Aorta (tissue), 5 donors: ENCODE results near the gene LY9. TPM values are rescaled to one million over a fixed set of nuclear protein-coding genes. Genes with fewer than 3 reads are reported as not detected.

Source experiments
- ATAC-seq: fragments of 200-7000 bp; cut with Tn5 transposase; one replicate; pipeline ENCODE4 v1.9.1; 2022; ENCODE audit warnings: moderate library complexity; ENCODE audit not compliant: low FRiP score
- DNase-seq, 2 donors: peaks; one replicate each; pipeline ENCODE4 v3.0.0-alpha.2; 2020
- H3K27ac ChIP-seq, 2 donors: one replicate each; pipeline ENCODE4 v1.5.1; 2013; ENCODE audit warnings: low read length in 2 of 2, mild to moderate bottlenecking in 2 of 2, moderate library complexity in 2 of 2, control low read depth in 1 of 2, inconsistent platforms in 1 of 2, low read depth in 1 of 2
- H3K27me3 ChIP-seq, 2 donors: one replicate each; pipeline ENCODE4 v1.6.1; 2013; ENCODE audit warnings: control low read depth in 1 of 2, low read length in 1 of 2, mild to moderate bottlenecking in 1 of 2, moderate library complexity in 1 of 2; ENCODE audit not compliant: insufficient read depth in 2 of 2, control insufficient read depth in 1 of 2
- H3K36me3 ChIP-seq, 2 donors: one replicate each; pipeline ENCODE4 v1.6.1; 2013; ENCODE audit warnings: control low read depth in 1 of 2, low read length in 1 of 2, mild to moderate bottlenecking in 1 of 2; ENCODE audit not compliant: insufficient read depth in 2 of 2, control insufficient read depth in 1 of 2
- H3K4me1 ChIP-seq, 2 donors: one replicate each; pipeline ENCODE4 v1.6.1; 2013; ENCODE audit warnings: low read length in 2 of 2, control low read depth in 1 of 2, mild to moderate bottlenecking in 1 of 2, moderate library complexity in 1 of 2; ENCODE audit not compliant: insufficient read depth in 2 of 2, control insufficient read depth in 1 of 2
- H3K4me3 ChIP-seq, 2 donors: one replicate each; pipeline ENCODE4 v1.5.1; 2013; ENCODE audit warnings: low read length in 2 of 2, control low read depth in 1 of 2, mild to moderate bottlenecking in 1 of 2
- H3K9me3 ChIP-seq: one replicate; pipeline ENCODE4 v1.6.1; 2013; ENCODE audit warnings: mild to moderate bottlenecking, low read length; ENCODE audit not compliant: control insufficient read depth
- WGBS, 2 donors: extraction: QIAGEN DNeasy Blood & Tissue Kit; methylation state at CpG; one replicate each; pipeline ENCODE4 v1.1.7; 2013; 5-methylcytosine and 5-hydroxymethylcytosine counted together
- intact Hi-C, 2 donors: fragments of 100-400 bp; cut with DNase I; formaldehyde crosslinking; loops; one replicate each; pipeline versions ENCODE4 v1.14.2 to v1.15.0; 2022
- polyA plus RNA-seq, 2 donors: library from polyadenylated mRNA; stranded (reverse); fragments of 200-250 nt; gene quantifications; one replicate each; pipeline ENCODE4 v1.2.3, GENCODE V29; 2013
- total RNA-seq, 2 donors: library from RNA; stranded (reverse); fragmentation: NEBNext Ultra II Directional; extraction: Animal tissue kit (Norgen Biotek cat#: 25700); gene quantifications; one replicate each; pipeline ENCODE4 v1.2.1, GENCODE V29; 2021
- donor health status: healthy with polysubstance abuse.
- donor health status: Bipolar disorder and iron deficiency.
- donor health status: DM: no; HTN: no; CAD: no.
- donor health status: DM: no; HTN: no; CAD: no.
- donor health status: DM: yes; HTN: yes; CAD: no.

Gene LY9
- total and polyA plus RNA-seq, 4 donors: 0.10 to 2.0 (median 0.97) TPM

DNA sequence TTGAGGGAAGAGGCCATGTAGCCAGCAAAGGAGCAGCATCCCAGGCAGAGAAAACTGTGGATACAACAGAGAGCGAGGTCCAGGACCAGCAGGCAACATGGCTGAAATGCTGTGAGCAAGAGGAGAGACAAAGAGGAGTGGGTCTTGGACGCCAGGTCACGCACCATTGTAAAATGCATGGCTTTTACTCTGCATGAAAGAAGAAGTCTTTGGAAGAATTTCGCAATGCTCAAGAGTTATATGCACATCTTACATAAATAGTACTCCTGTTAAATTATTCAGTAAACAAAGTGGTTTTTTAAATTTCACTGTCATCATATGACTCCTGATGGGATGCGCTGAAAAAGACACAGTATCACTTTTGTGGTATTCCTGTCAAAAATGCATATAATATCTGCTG is 63.2 kb downstream of the LY9 start:
- no peak for ATAC-seq
- intact Hi-C loops: no loop called here

DNA sequence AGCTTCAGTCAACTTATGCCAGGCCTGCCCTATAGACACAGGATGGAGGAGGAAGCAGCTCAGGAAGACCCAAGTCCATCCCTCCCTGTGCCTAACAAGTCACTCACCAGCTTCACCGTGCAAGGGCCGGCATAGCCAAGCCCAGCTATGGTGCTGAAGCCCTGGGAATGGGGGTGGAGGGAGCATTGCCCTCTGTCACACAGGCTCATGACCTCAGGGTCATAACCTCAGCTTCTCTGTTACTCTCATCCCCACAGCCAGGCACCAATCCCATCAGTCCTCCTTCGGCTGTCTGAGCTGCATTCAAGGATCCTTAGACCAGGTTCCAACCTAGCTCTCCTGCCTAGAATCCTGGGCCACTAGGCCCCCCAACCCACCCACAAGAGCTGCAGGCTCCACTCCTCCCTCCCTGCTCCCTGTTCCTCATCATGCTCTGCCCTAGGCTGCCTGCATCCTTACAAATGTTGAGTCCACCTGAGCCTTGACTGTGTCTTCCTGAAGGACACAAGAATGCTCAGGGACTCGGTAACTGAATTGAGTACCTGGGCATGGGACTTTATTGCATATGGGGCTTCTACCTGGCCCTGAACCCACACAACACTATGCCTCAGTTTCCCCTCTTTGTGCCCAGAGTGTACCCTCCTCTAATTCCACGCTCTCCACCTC is 65.0 kb downstream of the LY9 start:
- ATAC-seq (no peak), DNase-seq (no peak)
- Histone ChIP-seq H3K9me3 (no peaks in the 10 kb centered on the region), H3K4me1 (no peaks in the 10 kb centered on the region), H3K27me3 (no peaks in the 10 kb centered on the region), H3K4me3 (no peak overlapping the region), H3K36me3 (no peaks in the 10 kb centered on the region), H3K27ac (no peak overlapping the region)
- intact Hi-C loops: no loop called here
- WGBS, 2 donors: 81 to 91% methylated on average over 5 of the region's 5 CpGs

More for the DNA sequence above, 63.2 kb downstream of the LY9 start:
- H3K36me3 ChIP-seq: no peaks in the 10 kb centered on the region
- no peak for DNase-seq
- H3K27me3 ChIP-seq: no peaks in the 10 kb centered on the region
- no peak overlapping the region for H3K4me3 ChIP-seq
- WGBS, 2 donors: 92 to 94% methylated on average over 5 of the region's 5 CpGs
- H3K4me1 ChIP-seq: no peaks in the 10 kb centered on the region
- no peak overlapping the region for H3K27ac ChIP-seq
- no peaks in the 10 kb centered on the region for H3K9me3 ChIP-seq

- Histone ChIP-seq H3K9me3 (no peaks in the 10 kb centered on the region), H3K4me3 (no peak within 1 kb of the TSS), H3K27ac (no peak within 1 kb of the TSS), H3K36me3 (no peaks in the 10 kb centered on the region), H3K27me3 (no peaks in the 10 kb centered on the region), H3K4me1 (no peaks in the 10 kb centered on the region)
- WGBS, 2 donors: 68 to 73% methylated on average over 12 of the region's 12 CpGs
- intact Hi-C loops: no loop called here
- DNase-seq (peak in 1 of 2 donors; percentile 68), ATAC-seq (peak; percentile 24)
Observed at GRCh38 chr1:160862203-160863060, 66.5 kb downstream of the LY9 start, which contains the start of gene CD244. CD244 (minus strand) TSS chr1:160862887; CDS start chr1:160862677, 210 bp downstream.

GRCh38 chr1:160863061-160863773 is 67.2 kb downstream of the LY9 start:
- ATAC-seq: no peak
- Histone ChIP-seq H3K4me1 (no peaks in the 10 kb centered on the region), H3K36me3 (no peaks in the 10 kb centered on the region), H3K9me3 (no peaks in the 10 kb centered on the region), H3K27me3 (no peaks in the 10 kb centered on the region), H3K4me3 (no peak overlapping the region), H3K27ac (no peak overlapping the region)
- 92 to 94% methylated on average over 11 of the region's 11 CpGs for whole genome bisulfite sequencing, 2 donors
- DNase-seq: no peak
- intact Hi-C loops: no loop called here

- Histone ChIP-seq H3K4me1 (no peaks in the 10 kb centered on the region), H3K4me3 (no peak overlapping the region), H3K9me3 (no peaks in the 10 kb centered on the region), H3K27ac (no peak overlapping the region), H3K36me3 (no peaks in the 10 kb centered on the region), H3K27me3 (no peaks in the 10 kb centered on the region)
- intact Hi-C loops: no loop called here
- ATAC-seq (no peak), DNase-seq (peak in 1 of 2 donors; percentile 55)
- 94 to 95% methylated on average over 4 of the region's 4 CpGs for WGBS, 2 donors
Observed at GRCh38 chr1:160863774-160864131, 67.8 kb downstream of the LY9 start.

DNA sequence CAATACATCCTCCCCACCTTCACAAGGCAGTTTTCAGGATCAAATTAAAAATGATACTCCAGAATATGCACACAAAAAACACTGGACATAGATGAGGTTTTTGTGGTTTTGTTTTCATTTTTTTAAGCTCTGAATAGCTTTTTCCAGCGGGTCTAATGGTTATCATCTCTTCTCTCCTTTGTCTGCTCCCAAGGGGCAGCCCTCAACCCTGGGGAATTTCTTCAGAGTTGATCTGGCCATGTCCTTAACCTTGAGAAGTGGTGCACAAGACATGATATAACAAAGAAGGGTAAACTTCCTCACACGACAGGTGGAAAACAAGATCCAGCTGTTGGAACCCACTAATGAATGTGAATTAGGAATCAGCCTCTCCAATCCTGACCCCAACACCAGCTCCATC is 68.2 kb downstream of the LY9 start:
- DNase-seq (no peak), ATAC-seq (no peak)
- Histone ChIP-seq H3K27ac (no peak overlapping the region), H3K4me1 (no peaks in the 10 kb centered on the region), H3K9me3 (no peaks in the 10 kb centered on the region), H3K36me3 (no peaks in the 10 kb centered on the region), H3K27me3 (no peaks in the 10 kb centered on the region), H3K4me3 (no peak overlapping the region)
- intact Hi-C loops: no loop called here
- 87 to 90% methylated on average over 2 of the region's 2 CpGs for WGBS, 2 donors

DNA sequence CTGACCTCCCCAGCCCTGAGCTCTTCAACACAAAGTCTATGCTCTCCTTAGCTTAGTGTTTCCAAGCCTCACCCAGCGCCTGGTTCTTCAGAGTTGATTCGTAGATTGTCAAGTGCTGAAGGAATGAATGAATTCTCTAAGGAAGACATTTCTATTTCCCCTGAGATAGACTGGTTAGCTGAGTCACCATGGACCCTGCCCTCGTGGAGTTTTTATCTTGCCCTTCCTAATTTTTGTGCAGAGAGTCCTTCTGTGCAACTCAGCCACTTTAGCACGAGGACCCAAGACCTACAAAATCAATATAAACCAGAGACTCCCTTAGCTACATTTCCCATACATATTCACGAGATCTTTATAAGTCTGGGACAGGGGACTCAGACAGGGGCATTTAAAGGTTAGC is 69.4 kb downstream of the LY9 start:
- no peak for ATAC-seq

GRCh38 chr1:160866001-160866694 is 70.2 kb downstream of the LY9 start:
- intact Hi-C loops: no loop called here
- no peak for ATAC-seq
- Histone ChIP-seq H3K4me1 (no peaks in the 10 kb centered on the region), H3K27ac (no peak overlapping the region), H3K27me3 (no peaks in the 10 kb centered on the region), H3K9me3 (no peaks in the 10 kb centered on the region), H3K4me3 (no peak overlapping the region), H3K36me3 (no peaks in the 10 kb centered on the region)
- no peak for DNase-seq

More for the DNA sequence above, 69.4 kb downstream of the LY9 start:
- no peak overlapping the region for H3K27ac ChIP-seq
- H3K36me3 ChIP-seq: no peaks in the 10 kb centered on the region
- WGBS, 2 donors: 87 to 88% methylated on average over 5 of the region's 5 CpGs
- no peak overlapping the region for H3K4me3 ChIP-seq
- intact Hi-C loops: no loop called here
- no peak for DNase-seq
- H3K4me1 ChIP-seq: no peaks in the 10 kb centered on the region
- H3K27me3 ChIP-seq: no peaks in the 10 kb centered on the region
- no peaks in the 10 kb centered on the region for H3K9me3 ChIP-seq
